OCI-LY7 (cell line): ENCODE measurements around the gene SF3B6.

Experiments
- CTCF ChIP-seq: fragments of 200-600 bp; sonication (generic); conservative IDR thresholded peaks from 2 replicates; pipeline ENCODE4 v1.5.1; 2014; ENCODE audit warnings: mild to moderate bottlenecking, antibody characterized with exemption, low read length, moderate library complexity, mixed read lengths
- EZH2phosphoT487 ChIP-seq: fragments of 200-600 bp; sonication (generic); IDR thresholded peaks from 2 replicates; pipeline ENCODE4 v1.6.1; 2018; ENCODE audit warnings: low read depth, borderline replicate concordance, mild to moderate bottlenecking, mixed run types, antibody characterized with exemption, low read length, moderate library complexity, mixed read lengths

GRCh38 chr2:24121066-24121465 is 44.9 kb upstream of the SF3B6 start:
- no peak for TF ChIP-seq CTCF
- TF ChIP-seq EZH2phosphoT487 = no peak
